Nephron progenitor cell (in vitro differentiated cells): ENCODE data around the gene BACE2.
"Not testable (repeated sequence)": the region's sequence is repeated elsewhere in the genome, so short reads cannot be mapped to it uniquely, and the experiment has no call there.

ENCODE experiments used
- DNase-seq: peaks from one replicate; pipeline ENCODE4 v3.0.0; 2021
- H3K27ac Mint-ChIP-seq: 2 replicates; pipeline ENCODE4 v1.8.0; 2021; ENCODE audit warnings: mild to moderate bottlenecking, moderate library complexity, mixed read lengths
- H3K27me3 Mint-ChIP-seq: 2 replicates; pipeline ENCODE4 v1.8.0; 2021; ENCODE audit warnings: mild to moderate bottlenecking, low read depth, mixed read lengths; ENCODE audit not compliant: poor library complexity
- H3K36me3 Mint-ChIP-seq: 2 replicates; pipeline ENCODE4 v1.8.0; 2021; ENCODE audit warnings: low read depth, mixed read lengths
- H3K4me1 Mint-ChIP-seq: 2 replicates; pipeline ENCODE4 v1.8.0; 2021; ENCODE audit warnings: mixed read lengths
- H3K4me3 Mint-ChIP-seq: 2 replicates; pipeline ENCODE4 v1.8.0; 2021; ENCODE audit warnings: mild to moderate bottlenecking, moderate library complexity, mixed read lengths
- H3K9me3 Mint-ChIP-seq: 2 replicates; pipeline ENCODE4 v1.8.0; 2021; ENCODE audit warnings: mild to moderate bottlenecking, moderate library complexity, mixed read lengths
- CTCF ChIP-seq: fragments of 200-600 bp; sonication (generic); IDR thresholded peaks from 2 replicates; pipeline ENCODE4 v1.5.0; 2021; ENCODE audit warnings: antibody characterized with exemption

BACE2 gene

GRCh38 chr21:41186755-41187536 is 19.0 kb downstream of the BACE2 start:
- Mint-ChIP-seq H3K27me3 (no peaks in the 10 kb centered on the region), H3K4me1 (peaks cover 8% of the 10 kb centered on the region), H3K9me3 (peaks cover 36% of the 10 kb centered on the region), H3K4me3 (no peak overlapping the region), H3K27ac (no peak overlapping the region), H3K36me3 (peaks cover 28% of the 10 kb centered on the region)
- no peak for DNase-seq
- TF ChIP-seq CTCF = no peak

- DNase-seq = no peak
Measured at GRCh38 chr21:41187537-41188025, 19.6 kb downstream of the BACE2 start.

DNA sequence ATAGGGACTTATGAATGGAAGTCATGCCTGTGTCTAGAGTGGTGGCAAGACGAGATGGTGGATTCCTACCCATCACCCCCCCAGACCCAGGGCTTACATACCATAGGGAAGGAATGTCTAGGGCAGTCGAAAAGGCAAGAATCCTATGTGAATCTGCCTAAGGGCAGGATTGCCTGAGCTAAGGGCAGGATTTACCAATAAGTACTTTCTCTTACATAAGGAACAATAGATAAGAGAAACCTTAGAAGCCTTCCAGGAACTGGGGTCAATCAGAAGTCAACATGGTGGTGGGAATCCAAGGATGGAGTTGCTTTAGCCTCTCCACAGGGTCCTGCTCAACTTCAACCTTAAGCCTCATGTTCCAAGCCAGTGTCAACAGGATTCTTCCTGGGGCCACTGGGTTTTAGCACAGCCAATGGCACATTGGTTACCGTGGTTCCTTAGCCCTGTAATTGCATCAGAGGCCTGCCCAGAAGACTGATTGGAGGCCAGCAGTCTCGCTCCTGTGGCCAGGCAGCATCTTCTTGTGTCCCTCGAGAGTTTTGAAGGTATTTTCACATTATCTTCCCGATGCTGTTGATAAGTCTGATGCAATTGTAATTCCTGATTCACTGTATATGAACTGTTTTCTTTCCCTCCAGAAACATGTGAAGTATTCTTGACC is 20.7 kb downstream of the BACE2 start:
- no peak for DNase-seq
- H3K4me1 Mint-ChIP-seq = peaks cover 8% of the 10 kb centered on the region
- no peaks in the 10 kb centered on the region for H3K27me3 Mint-ChIP-seq
- H3K9me3 Mint-ChIP-seq = peaks cover 25% of the 10 kb centered on the region
- no peak overlapping the region for H3K4me3 Mint-ChIP-seq
- H3K27ac Mint-ChIP-seq = no peak overlapping the region
- peaks cover 26% of the 10 kb centered on the region for H3K36me3 Mint-ChIP-seq
- no peak for TF ChIP-seq CTCF

More at GRCh38 chr21:41187537-41188025, 19.6 kb downstream of the BACE2 start:
- peaks cover 30% of the 10 kb centered on the region for H3K9me3 Mint-ChIP-seq
- H3K4me1 Mint-ChIP-seq = peaks cover 8% of the 10 kb centered on the region
- no peaks in the 10 kb centered on the region for H3K27me3 Mint-ChIP-seq
- no peak for TF ChIP-seq CTCF
- H3K36me3 Mint-ChIP-seq = peaks cover 30% of the 10 kb centered on the region
- H3K4me3 Mint-ChIP-seq = no peak overlapping the region
- H3K27ac Mint-ChIP-seq = no peak overlapping the region

DNA sequence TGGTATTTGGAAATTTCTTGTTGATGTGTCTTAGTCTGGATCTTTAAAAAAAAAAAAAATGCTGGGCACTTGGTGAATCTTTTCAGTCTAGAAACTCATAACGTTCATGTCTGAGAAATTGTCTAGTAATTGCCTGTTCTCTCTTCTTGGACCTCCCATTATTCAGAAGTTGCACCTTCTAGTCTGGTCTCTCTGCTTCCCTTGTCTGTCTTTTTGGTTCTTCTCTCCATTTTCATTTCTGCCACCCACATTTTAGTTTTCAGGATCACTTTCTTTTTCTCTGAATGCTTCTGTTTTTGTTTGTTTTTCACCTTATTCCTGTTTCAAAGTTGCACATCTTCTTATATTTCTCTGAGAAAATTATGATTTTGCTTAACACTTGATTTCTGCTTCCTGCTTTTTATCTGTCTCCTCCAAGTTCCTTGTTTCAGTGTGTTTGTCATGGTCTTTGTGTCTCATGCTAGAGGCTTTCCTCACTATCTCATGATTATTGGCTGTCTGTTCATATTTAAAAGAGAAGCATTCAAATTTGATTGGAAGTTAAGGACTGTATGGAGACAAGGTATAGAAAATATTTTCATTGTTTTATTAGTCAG is 21.3 kb downstream of the BACE2 start:
- H3K4me3 Mint-ChIP-seq = no peak overlapping the region
- H3K27ac Mint-ChIP-seq = no peak overlapping the region
- H3K9me3 Mint-ChIP-seq = peaks cover 25% of the 10 kb centered on the region
- no peak for DNase-seq
- TF ChIP-seq CTCF = no peak
- peaks cover 8% of the 10 kb centered on the region for H3K4me1 Mint-ChIP-seq
- H3K36me3 Mint-ChIP-seq = peaks cover 26% of the 10 kb centered on the region
- no peaks in the 10 kb centered on the region for H3K27me3 Mint-ChIP-seq

DNA sequence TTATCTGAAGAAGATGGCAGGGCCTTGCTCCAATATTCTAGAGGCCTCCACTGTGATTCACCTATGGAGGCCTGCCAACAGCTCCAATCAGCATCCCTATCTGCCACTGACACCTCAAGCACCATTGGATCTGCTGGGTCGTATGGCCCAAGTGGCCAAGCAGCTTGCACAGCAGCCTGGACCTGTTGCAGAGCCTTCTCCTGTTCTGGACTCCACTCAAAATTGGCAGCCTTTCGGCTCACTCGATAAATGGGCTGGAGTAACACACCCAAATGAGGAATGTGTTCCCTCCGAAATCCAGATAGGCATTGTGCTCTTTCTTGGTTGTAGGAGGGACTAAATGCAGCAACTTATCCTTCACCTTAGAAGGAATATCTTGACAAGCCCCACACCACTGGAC is 24.6 kb downstream of the BACE2 start:
- not testable (repeated sequence) for DNase-seq, H3K27me3 Mint-ChIP-seq, H3K4me1 Mint-ChIP-seq, H3K27ac Mint-ChIP-seq, H3K4me3 Mint-ChIP-seq
- Mint-ChIP-seq H3K36me3 (peaks cover 26% of the 10 kb centered on the region), H3K9me3 (peaks cover 22% of the 10 kb centered on the region)

DNA sequence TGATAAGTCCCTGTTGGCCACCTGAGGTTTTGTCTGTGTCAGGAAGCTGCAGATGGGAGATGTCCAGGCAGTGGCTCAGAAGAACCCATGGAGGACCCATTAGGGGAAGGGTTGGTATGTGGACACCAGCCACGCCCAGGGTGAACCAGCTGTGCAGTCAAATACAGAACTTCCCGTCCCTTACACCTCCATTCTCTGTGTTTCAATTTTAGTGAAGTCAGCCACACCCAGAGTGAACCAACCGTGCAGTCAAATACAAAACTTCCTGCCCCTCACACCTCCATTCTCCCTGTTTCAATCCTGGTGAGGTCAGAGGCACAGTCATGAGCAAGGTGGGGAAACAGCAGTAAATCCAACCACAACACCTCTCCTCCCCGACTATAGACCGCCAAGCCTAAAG is 27.4 kb downstream of the BACE2 start:
- no peak overlapping the region for H3K4me3 Mint-ChIP-seq
- H3K27ac Mint-ChIP-seq = peak overlapping the region; percentile 15
- H3K9me3 Mint-ChIP-seq = peaks cover 9% of the 10 kb centered on the region
- no peaks in the 10 kb centered on the region for H3K27me3 Mint-ChIP-seq
- TF ChIP-seq CTCF = no peak
- no peak for DNase-seq
- H3K36me3 Mint-ChIP-seq = peaks cover 12% of the 10 kb centered on the region
- H3K4me1 Mint-ChIP-seq = peaks cover 5% of the 10 kb centered on the region
